HL-60 (cell line): Measurements from ENCODE around the gene ENOX1.

ENCODE experiments used
- DNase-seq, 2 experiments: peaks; one replicate each; pipeline ENCODE4 v3.0.0-alpha.2; 2010 to 2020; ENCODE audit warnings: low read depth in 1 of 2, low spot score in 1 of 2
- H3K27ac ChIP-seq: fragments of 250-450 bp; sonication (Bioruptor Pico); replicated peaks from 2 replicates; pipeline ENCODE4 v1.5.1; 2020; ENCODE audit warnings: mild to moderate bottlenecking, moderate library complexity
- H3K27me3 ChIP-seq: fragments of 250-450 bp; sonication (Bioruptor Pico); 2 replicates; pipeline ENCODE4 v1.5.1; 2021; ENCODE audit warnings: mild to moderate bottlenecking, moderate library complexity; ENCODE audit not compliant: insufficient read depth, poor library complexity, severe bottlenecking
- H3K4me3 ChIP-seq: replicated peaks from 2 replicates; pipeline ENCODE4 v1.5.1; 2011; ENCODE audit warnings: mild to moderate bottlenecking, control low read depth, low read length; ENCODE audit not compliant: insufficient read depth
- GABPA ChIP-seq: IDR thresholded peaks from 2 replicates; pipeline ENCODE4 v1.6.1; 2012; ENCODE audit warnings: low read depth
- POLR2AphosphoS5 ChIP-seq: IDR thresholded peaks from 2 replicates; pipeline ENCODE4 v1.6.1; 2012; ENCODE audit warnings: low read depth
- SPI1 ChIP-seq: IDR thresholded peaks from 2 replicates; pipeline ENCODE4 v1.6.1; 2012; ENCODE audit warnings: low read depth, mild to moderate bottlenecking, borderline replicate concordance
- TF ChIP-seq, protein P1 (sequence below): IDR thresholded peaks from 2 replicates; pipeline ENCODE4 v1.6.1; 2012; ENCODE audit warnings: low read depth; ENCODE audit not compliant: insufficient replicate concordance
- TF ChIP-seq, protein P2 (sequence below): IDR thresholded peaks from one replicate; pipeline ENCODE4 v1.5.1; 2011; ENCODE audit warnings: low read length, control low read depth, inconsistent platforms; ENCODE audit not compliant: insufficient read depth

The ENOX1 gene

DNA sequence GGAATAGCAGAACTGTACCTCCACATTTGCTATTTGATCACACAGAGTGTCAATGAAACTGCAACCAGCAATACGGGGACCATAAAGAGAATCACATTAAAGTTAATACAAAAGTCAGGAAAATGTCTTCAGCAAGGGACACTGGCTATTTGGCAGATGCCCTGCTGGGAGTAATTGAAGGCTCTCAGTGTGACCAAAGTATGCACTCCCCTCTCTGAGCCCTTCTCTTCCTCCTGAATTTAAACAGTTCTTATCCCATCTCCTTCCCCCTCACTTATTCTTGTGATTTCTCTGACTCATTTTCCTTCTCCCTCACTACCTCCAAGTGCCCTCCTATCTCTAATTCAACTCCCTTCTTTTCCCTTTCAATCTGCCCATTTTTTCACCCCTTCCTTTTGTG is 117.7 kb downstream of the ENOX1 start:
- Histone ChIP-seq H3K4me3 (no peak overlapping the region), H3K27me3 (no peaks in the 10 kb centered on the region), H3K27ac (no peak overlapping the region)
- no peak for DNase-seq
- TF ChIP-seq GABPA: no peak
- TF ChIP-seq SPI1: no peak
- TF ChIP-seq, protein P1, sequence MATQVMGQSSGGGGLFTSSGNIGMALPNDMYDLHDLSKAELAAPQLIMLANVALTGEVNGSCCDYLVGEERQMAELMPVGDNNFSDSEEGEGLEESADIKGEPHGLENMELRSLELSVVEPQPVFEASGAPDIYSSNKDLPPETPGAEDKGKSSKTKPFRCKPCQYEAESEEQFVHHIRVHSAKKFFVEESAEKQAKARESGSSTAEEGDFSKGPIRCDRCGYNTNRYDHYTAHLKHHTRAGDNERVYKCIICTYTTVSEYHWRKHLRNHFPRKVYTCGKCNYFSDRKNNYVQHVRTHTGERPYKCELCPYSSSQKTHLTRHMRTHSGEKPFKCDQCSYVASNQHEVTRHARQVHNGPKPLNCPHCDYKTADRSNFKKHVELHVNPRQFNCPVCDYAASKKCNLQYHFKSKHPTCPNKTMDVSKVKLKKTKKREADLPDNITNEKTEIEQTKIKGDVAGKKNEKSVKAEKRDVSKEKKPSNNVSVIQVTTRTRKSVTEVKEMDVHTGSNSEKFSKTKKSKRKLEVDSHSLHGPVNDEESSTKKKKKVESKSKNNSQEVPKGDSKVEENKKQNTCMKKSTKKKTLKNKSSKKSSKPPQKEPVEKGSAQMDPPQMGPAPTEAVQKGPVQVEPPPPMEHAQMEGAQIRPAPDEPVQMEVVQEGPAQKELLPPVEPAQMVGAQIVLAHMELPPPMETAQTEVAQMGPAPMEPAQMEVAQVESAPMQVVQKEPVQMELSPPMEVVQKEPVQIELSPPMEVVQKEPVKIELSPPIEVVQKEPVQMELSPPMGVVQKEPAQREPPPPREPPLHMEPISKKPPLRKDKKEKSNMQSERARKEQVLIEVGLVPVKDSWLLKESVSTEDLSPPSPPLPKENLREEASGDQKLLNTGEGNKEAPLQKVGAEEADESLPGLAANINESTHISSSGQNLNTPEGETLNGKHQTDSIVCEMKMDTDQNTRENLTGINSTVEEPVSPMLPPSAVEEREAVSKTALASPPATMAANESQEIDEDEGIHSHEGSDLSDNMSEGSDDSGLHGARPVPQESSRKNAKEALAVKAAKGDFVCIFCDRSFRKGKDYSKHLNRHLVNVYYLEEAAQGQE: no peak
- no peak for TF ChIP-seq POLR2AphosphoS5

DNA sequence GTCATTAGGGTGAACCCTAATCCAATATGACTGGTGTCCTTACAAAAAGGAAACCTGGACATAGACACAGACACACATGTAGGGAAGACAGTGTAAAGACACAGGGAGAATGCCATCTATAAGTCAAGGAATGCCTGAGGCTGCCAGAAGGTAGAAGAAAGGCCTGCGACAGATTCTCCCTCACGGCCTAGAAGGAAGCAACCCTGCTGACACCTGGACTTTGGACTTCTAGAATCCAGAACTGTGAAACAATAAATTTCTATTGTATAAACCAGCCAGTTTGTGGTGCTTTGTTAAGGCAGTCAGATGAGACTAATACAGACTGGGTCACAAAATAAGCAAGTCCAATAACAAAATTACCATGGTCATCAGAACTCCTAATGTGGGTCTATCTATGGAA is 120.4 kb downstream of the ENOX1 start:
- DNase-seq: no peak
- no peak overlapping the region for H3K27ac ChIP-seq
- H3K27me3 ChIP-seq: no peaks in the 10 kb centered on the region
- no peak for TF ChIP-seq POLR2AphosphoS5
- TF ChIP-seq SPI1: no peak
- TF ChIP-seq, protein P1: no peak
- TF ChIP-seq GABPA: no peak
- TF ChIP-seq, protein P2, sequence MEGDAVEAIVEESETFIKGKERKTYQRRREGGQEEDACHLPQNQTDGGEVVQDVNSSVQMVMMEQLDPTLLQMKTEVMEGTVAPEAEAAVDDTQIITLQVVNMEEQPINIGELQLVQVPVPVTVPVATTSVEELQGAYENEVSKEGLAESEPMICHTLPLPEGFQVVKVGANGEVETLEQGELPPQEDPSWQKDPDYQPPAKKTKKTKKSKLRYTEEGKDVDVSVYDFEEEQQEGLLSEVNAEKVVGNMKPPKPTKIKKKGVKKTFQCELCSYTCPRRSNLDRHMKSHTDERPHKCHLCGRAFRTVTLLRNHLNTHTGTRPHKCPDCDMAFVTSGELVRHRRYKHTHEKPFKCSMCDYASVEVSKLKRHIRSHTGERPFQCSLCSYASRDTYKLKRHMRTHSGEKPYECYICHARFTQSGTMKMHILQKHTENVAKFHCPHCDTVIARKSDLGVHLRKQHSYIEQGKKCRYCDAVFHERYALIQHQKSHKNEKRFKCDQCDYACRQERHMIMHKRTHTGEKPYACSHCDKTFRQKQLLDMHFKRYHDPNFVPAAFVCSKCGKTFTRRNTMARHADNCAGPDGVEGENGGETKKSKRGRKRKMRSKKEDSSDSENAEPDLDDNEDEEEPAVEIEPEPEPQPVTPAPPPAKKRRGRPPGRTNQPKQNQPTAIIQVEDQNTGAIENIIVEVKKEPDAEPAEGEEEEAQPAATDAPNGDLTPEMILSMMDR: no peak
- H3K4me3 ChIP-seq: no peak overlapping the region

DNA sequence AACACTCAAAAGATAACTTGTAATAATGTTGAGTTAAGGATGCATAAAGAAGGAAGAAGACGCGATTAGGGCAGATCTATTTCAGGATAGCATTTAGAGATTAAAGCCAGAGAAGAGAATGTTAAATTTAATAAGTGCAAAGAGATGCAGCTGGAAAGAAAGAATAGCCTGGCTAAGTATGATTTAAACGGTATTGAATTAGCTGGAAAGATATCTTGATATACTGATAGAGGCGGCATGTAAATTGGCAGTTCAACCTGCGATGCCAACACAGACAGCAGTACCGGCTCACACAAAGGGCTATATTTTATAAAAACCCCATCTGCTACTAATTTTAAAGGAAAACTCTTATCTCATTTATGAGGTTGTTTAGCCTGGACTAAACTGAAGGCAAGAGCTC is 121.4 kb downstream of the ENOX1 start:
- no peak for DNase-seq
- Histone ChIP-seq H3K27ac (no peak overlapping the region), H3K27me3 (no peaks in the 10 kb centered on the region), H3K4me3 (no peak overlapping the region)
- TF ChIP-seq, protein P1: no peak
- TF ChIP-seq POLR2AphosphoS5: no peak
- no peak for TF ChIP-seq GABPA
- no peak for TF ChIP-seq SPI1
- TF ChIP-seq, protein P2: no peak
